ENCODE data around the gene VPS52. TPM values are rescaled to one million over a fixed set of nuclear protein-coding genes. Genes with fewer than 3 reads are reported as not detected.

Gene VPS52
- total and polyA plus RNA-seq, 9 of the 15 experiments (the other 6 are each of a cell fraction or from before 2014, with no cell fraction given), result 24.4 to 103 (median 40.2) TPM

DNA sequence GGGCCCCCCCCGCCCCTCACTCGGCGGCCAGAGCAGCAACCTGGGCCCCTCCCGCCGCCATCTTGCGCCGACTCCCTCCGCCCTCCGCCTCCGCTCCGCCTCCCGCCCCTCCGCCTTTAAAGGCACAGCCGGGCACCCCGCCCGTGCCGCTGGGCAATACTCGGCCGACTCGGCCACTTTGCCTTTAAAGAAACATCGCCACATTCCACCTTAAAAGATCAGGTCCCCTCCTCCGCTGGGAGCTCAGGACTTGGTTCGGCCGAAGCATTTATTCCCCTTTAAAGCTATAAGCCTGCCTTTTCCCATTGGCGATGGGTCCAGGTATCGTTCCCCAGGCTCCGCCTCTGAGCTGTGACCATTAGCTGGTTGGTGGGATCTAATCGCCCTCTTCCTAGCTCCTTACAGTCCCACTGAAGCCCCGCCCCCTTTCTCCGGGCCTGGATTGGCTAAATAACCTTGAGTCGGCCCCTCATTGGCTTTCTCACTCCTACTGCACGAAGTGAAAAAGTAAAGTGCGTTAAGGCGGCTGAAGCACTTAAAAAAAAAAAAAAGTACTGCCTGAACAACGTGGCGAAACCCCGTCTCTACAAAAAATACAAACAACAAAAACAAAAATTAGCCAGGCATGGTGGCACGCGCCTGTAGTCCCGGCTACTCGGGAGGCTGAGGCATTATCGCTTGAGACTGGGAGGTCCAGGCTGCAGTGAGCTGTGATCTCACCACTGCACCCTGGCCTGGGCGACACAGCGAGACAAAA is 46.2 kb upstream of the VPS52 start, which contains the start of gene ZBTB22 (continued):
- peak in 1 of 2 experiments; percentile 80; a peak in 1 of 4 replicates for TF ChIP-seq ETV6 (IDR thresholded peaks at IDR 0.05; ENCODE audit: borderline replicate concordance in 1 of 2, low read depth in 2 of 2, low read length in 1 of 2)
- TF ChIP-seq ETV6 (CRISPR knock-in tag; IDR thresholded peaks at IDR 0.05; ENCODE audit: borderline replicate concordance), result no peak
- TF ChIP-seq POLR2B (IDR thresholded peaks at IDR 0.05; ENCODE audit: low read depth, partially characterized antibody), result peak; percentile 73
- peak; percentile 32 for TF ChIP-seq ZFX (CRISPR knock-in tag; IDR thresholded peaks at IDR 0.05)
- TF ChIP-seq THRB (CRISPR knock-in tag; conservative IDR thresholded peaks at IDR 0.05), result peak; percentile 46; the same call in 1 of the 2 replicates
- TF ChIP-seq, protein P1, sequence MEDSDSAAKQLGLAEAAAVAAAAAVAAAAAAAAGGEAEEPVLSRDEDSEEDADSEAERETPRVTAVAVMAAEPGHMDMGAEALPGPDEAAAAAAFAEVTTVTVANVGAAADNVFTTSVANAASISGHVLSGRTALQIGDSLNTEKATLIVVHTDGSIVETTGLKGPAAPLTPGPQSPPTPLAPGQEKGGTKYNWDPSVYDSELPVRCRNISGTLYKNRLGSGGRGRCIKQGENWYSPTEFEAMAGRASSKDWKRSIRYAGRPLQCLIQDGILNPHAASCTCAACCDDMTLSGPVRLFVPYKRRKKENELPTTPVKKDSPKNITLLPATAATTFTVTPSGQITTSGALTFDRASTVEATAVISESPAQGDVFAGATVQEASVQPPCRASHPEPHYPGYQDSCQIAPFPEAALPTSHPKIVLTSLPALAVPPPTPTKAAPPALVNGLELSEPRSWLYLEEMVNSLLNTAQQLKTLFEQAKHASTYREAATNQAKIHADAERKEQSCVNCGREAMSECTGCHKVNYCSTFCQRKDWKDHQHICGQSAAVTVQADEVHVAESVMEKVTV (CRISPR knock-in tag; IDR thresholded peaks at IDR 0.05), result no peak
- TF ChIP-seq POLR2H (tag; IDR thresholded peaks at IDR 0.05; ENCODE audit: low read depth), result peak; percentile 55; the same call in 1 of the 2 replicates
- TF ChIP-seq CAMTA2 (CRISPR knock-in tag; conservative IDR thresholded peaks at IDR 0.05), result 0 out of 2 replicates have a peak, but pooled peaks have one; percentile 9
- TF ChIP-seq CTCF (IDR thresholded peaks at IDR 0.05 in 2 of 3, conservative IDR thresholded peaks at IDR 0.05 in 1 of 3; ENCODE audit: insufficient read depth in 2 of 3, low read depth in 1 of 3, low read length in 3 of 3), result peak in 1 of 3 experiments; percentile 17; a peak in 1 of 6 replicates
- TF ChIP-seq ATF7 (IDR thresholded peaks at IDR 0.05), result peak; percentile 83
- TF ChIP-seq PTTG1 (tag; IDR thresholded peaks at IDR 0.05; ENCODE audit: low read depth), result no peak
- peak; percentile 40 for TF ChIP-seq SP2 (IDR thresholded peaks at IDR 0.05; ENCODE audit: extremely low read depth, low read depth, low read length, poor library complexity, severe bottlenecking)
- TF ChIP-seq GABPA (tag; conservative IDR thresholded peaks at IDR 0.05; ENCODE audit: low read depth), result peak; percentile 38; the same call in 1 of the 2 replicates
- peak; percentile 35; the same call in 1 of the 2 replicates for TF ChIP-seq CREM (IDR thresholded peaks at IDR 0.05; ENCODE audit: low read depth)
- no peak for TF ChIP-seq KHSRP (IDR thresholded peaks at IDR 0.05)
- TF ChIP-seq, protein P2, sequence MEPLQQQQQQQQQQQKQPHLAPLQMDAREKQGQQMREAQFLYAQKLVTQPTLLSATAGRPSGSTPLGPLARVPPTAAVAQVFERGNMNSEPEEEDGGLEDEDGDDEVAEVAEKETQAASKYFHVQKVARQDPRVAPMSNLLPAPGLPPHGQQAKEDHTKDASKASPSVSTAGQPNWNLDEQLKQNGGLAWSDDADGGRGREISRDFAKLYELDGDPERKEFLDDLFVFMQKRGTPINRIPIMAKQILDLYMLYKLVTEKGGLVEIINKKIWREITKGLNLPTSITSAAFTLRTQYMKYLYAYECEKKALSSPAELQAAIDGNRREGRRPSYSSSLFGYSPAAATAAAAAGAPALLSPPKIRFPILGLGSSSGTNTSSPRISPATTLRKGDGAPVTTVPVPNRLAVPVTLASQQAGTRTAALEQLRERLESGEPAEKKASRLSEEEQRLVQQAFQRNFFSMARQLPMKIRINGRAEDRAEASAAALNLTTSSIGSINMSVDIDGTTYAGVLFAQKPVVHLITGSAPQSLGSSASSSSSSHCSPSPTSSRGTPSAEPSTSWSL (CRISPR knock-in tag; IDR thresholded peaks at IDR 0.05; ENCODE audit: borderline replicate concordance), result no peak
- TF ChIP-seq MCM5 (IDR thresholded peaks at IDR 0.05; ENCODE audit: low read depth), result no peak
- no peak for TF ChIP-seq RBM14 (IDR thresholded peaks at IDR 0.05; ENCODE audit: borderline replicate concordance, insufficient read depth, low read depth, low read length)
- peak; percentile 50; the same call in 1 of the 2 replicates for TF ChIP-seq ZNF212 (CRISPR knock-in tag; IDR thresholded peaks at IDR 0.05)
